ENCODE measurements around the gene TRIM62. TPM values are rescaled to one million over a fixed set of nuclear protein-coding genes. Genes with fewer than 3 reads are reported as not detected.

TRIM62 gene
- total RNA-seq, 6 experiments from 2014 or later: 6.2 to 7.9 (median 7.1) TPM

DNA sequence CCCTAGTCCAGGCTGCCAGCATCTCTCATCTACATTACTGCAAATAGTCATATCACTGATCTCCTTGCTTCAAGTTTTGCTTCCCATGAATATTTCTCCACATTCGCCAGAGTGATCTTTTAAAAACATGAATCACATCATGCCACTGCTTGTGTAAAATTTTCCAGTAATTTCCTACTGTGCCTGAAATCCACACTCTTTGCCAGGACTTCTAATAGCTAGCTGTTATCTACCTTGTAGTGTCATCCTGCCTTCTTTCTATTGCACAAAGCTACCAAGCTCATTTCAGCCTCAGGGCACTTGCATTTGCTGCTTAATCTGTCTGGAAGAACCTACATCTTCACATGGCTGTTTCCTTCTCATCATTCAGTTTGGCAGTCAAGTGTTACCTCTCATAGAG lies 40.5 kb upstream of the TRIM62 start:
- Mint-ChIP-seq H3K4me1 (ENCODE audit: low read depth) (peaks cover 29% of the 10 kb centered on the region), H3K9me3 (peaks cover 18% of the 10 kb centered on the region), H3K27me3 (ENCODE audit: insufficient read depth) (peaks cover 3% of the 10 kb centered on the region), H3K27ac (no peak overlapping the region), H3K4me3 (no peak overlapping the region), H3K36me3 (ENCODE audit: low read depth) (peaks cover 13% of the 10 kb centered on the region)
- TF ChIP-seq, protein P1, sequence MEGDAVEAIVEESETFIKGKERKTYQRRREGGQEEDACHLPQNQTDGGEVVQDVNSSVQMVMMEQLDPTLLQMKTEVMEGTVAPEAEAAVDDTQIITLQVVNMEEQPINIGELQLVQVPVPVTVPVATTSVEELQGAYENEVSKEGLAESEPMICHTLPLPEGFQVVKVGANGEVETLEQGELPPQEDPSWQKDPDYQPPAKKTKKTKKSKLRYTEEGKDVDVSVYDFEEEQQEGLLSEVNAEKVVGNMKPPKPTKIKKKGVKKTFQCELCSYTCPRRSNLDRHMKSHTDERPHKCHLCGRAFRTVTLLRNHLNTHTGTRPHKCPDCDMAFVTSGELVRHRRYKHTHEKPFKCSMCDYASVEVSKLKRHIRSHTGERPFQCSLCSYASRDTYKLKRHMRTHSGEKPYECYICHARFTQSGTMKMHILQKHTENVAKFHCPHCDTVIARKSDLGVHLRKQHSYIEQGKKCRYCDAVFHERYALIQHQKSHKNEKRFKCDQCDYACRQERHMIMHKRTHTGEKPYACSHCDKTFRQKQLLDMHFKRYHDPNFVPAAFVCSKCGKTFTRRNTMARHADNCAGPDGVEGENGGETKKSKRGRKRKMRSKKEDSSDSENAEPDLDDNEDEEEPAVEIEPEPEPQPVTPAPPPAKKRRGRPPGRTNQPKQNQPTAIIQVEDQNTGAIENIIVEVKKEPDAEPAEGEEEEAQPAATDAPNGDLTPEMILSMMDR (IDR thresholded peaks at IDR 0.05): no peak
- DNase-seq: peak; percentile 3

DNA sequence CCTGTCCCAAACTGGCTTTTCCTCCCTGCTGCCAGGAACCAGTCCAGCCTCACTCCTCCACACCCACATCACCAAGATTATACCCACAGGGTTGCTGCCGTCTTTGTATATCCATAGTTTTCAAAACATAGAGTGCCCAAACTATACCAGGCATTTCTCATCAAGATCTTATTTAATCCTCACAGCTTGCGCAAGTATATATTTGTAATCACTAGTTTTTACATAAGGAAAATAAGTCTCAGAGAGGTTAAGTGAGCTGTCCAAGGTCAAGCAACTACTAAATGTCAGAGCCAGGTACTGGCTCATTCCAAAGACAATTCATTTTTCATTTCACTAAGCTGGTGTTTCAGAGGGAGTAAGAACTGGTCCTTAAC lies 39.5 kb upstream of the TRIM62 start:
- Mint-ChIP-seq H3K36me3 (ENCODE audit: low read depth) (peaks cover 13% of the 10 kb centered on the region), H3K27me3 (ENCODE audit: insufficient read depth) (peaks cover 3% of the 10 kb centered on the region), H3K4me3 (no peak overlapping the region), H3K4me1 (ENCODE audit: low read depth) (peaks cover 29% of the 10 kb centered on the region), H3K9me3 (peaks cover 18% of the 10 kb centered on the region), H3K27ac (no peak overlapping the region)
- no peak for DNase-seq
- TF ChIP-seq, protein P1 (IDR thresholded peaks at IDR 0.05): no peak

DNA sequence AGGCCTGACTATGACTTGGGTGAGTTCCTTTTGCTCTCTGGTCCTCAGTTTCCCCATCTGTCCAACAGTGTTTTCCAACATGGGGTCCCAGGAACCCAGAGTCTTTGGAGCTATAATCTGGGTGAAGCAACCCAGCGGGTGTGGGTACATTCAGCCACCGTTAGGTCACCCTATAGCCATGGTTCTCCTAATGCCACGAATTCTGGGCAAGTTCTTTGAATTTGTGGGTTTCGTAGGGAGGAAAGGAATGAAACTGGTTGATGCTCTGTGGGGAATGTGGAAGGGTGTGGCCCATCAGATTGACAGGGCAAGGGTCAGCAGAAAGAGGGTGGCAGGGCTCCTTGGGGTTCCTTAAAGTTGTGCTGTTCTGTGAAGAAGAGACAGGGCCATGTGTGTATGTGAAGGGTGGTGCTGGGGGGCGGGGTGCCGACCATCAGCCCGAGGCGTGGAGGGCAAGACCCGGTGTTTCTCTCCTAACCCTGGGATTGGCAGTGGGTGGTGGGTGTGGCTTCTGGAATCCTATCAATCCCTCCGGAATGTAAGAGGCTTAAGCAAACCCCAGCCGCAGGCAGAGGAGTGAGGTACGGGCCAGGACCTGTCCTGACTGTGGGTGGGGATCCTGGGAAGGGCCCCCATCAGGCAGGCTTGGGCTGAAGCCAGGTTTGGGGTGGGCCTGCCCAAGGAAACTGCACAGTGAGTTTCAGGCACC lies 39.0 kb upstream of the TRIM62 start:
- no peak for DNase-seq
- peaks cover 3% of the 10 kb centered on the region for H3K27me3 Mint-ChIP-seq (ENCODE audit: insufficient read depth)
- peaks cover 18% of the 10 kb centered on the region for H3K9me3 Mint-ChIP-seq
- H3K27ac Mint-ChIP-seq: no peak overlapping the region
- peaks cover 29% of the 10 kb centered on the region for H3K4me1 Mint-ChIP-seq (ENCODE audit: low read depth)
- peaks cover 13% of the 10 kb centered on the region for H3K36me3 Mint-ChIP-seq (ENCODE audit: low read depth)
- TF ChIP-seq, protein P1 (IDR thresholded peaks at IDR 0.05): no peak
- H3K4me3 Mint-ChIP-seq: no peak overlapping the region

DNA sequence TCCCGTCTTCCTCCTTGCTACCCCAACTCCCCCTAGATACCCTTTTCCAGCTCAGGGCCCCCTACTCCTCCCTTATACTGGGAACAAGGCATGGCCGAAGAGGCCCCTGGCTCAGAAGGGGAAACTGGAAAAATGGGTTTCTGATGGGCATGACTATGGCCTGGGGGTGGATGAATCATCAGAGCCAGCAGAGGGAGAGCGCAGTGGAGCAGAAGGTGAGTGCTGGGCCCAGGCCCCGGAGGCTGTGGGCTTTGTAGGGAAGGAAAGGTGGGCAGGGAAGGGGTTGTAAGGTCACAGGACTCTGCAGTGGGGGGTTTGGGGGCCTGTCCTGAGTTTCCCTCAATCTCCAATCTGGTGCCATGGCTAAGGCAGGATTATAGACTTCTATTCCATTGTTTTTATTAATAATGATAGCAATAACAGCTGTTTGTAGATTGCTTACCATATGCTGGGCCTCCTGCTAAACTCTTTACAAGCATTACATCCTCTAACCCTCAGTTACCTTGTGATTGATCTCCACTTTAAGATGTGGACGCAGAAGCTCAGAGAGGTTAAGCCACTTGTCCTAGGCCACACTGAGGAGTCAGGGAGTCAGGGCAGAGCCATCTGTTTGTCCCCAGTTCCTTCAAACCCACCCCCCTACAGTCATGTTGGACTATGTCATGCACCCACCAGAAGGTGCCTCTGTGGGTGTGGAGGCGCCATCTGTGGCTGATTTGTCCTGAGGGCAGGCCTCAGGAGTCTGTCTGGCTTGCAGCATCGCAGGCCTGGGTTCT lies 38.2 kb upstream of the TRIM62 start:
- H3K4me1 Mint-ChIP-seq (ENCODE audit: low read depth): peaks cover 29% of the 10 kb centered on the region
- no peak overlapping the region for H3K4me3 Mint-ChIP-seq
- H3K27ac Mint-ChIP-seq: no peak overlapping the region
- H3K36me3 Mint-ChIP-seq (ENCODE audit: low read depth): peaks cover 12% of the 10 kb centered on the region
- DNase-seq: peak; percentile 47
- H3K27me3 Mint-ChIP-seq (ENCODE audit: insufficient read depth): peaks cover 3% of the 10 kb centered on the region
- peaks cover 17% of the 10 kb centered on the region for H3K9me3 Mint-ChIP-seq
- TF ChIP-seq, protein P1 (IDR thresholded peaks at IDR 0.05): no peak

DNA sequence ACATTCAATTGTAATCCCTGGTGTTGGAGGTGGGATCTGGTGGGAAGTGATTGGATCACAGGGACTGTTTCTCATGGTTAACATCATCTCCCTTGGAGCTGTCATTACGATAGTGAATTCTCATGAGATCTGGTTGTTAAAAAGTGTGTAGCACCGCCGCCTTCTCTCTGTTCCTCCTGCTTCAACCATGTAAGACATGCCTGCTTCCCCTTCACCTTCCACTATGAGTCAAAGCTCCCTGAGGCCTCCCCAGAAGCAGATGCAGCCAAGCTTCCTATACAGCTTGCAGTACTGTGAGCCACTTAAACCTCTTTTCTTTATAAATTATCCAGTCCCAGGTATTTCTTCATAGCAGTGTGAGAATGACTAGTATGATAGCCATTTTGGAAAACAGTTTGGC lies 30.1 kb upstream of the TRIM62 start:
- no peaks in the 10 kb centered on the region for H3K4me1 Mint-ChIP-seq (ENCODE audit: low read depth)
- no peak overlapping the region for H3K27ac Mint-ChIP-seq
- TF ChIP-seq, protein P1 (IDR thresholded peaks at IDR 0.05): no peak
- peaks cover 20% of the 10 kb centered on the region for H3K27me3 Mint-ChIP-seq (ENCODE audit: insufficient read depth)
- no peak overlapping the region for H3K4me3 Mint-ChIP-seq
- no peaks in the 10 kb centered on the region for H3K36me3 Mint-ChIP-seq (ENCODE audit: low read depth)
- DNase-seq: no peak
- no peaks in the 10 kb centered on the region; the same call in 1 of the 2 replicates for H3K9me3 Mint-ChIP-seq

All from HFFc6 (cell line).